IPS-18c (cell line): ENCODE data around the gene ABHD15.
A peak's percentile ranks its signal among the peaks of the same experiment; 100 is the strongest.

ENCODE experiments used
- H3K4me3 ChIP-seq: 2 replicates; pipeline ENCODE4 v1.7.0; 2013; ENCODE audit warnings: low read depth, mild to moderate bottlenecking, low read length, moderate library complexity; ENCODE audit not compliant: insufficient read depth
- H3K9me3 ChIP-seq: one replicate; pipeline ENCODE4 v1.6.1; 2013; ENCODE audit warnings: mild to moderate bottlenecking, low read length, moderate library complexity; ENCODE audit not compliant: control insufficient read depth, insufficient read depth

The ABHD15 gene

DNA sequence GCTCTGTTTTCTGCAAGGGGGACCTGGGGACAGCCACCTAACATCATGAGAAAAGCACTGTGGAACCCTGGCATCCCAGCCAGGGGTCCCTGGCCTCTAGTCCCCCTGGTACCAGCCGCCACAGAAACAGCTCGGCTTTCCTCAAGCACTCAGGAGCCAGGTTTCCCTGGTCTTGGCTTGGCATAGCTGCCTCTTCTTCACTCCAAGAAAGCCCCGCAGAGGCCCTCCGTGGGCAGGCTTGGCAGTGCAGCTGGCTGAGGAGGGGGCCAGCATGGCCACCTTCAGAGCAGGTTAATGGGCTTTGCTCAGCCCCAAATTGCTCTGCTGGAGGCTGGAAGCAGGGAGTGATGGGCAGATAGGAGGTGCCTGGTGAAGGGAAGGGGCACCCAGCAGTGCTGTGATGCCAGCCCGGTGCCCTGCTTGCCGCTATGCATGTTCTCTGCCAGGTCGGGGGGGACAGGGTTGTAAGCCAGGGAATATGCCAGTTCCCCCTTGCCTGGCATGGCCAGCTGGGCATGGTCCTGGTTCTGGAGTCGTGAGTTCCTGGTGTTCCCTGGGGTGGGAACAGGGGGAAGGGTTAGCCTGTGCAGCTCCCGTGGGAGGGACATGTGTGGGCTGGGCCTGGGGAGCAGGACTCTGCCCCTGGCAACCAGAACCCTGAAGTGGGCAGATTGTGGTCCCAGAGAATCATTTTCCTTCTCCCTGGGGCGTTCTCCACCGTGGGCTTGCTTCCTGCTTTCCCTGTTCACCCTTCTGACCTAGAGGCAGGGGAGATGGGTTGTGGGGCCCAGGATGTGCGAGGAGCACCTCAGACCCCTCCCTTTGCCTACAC lies 29.3 kb upstream of the ABHD15 start:
- H3K4me3 ChIP-seq: no peak overlapping the region
- H3K9me3 ChIP-seq: no peaks in the 10 kb centered on the region

- H3K4me3 ChIP-seq: no peak overlapping the region
- no peaks in the 10 kb centered on the region for H3K9me3 ChIP-seq
Observed at GRCh38 chr17:29595107-29595942, 28.5 kb upstream of the ABHD15 start.

GRCh38 chr17:29594519-29595090 lies 27.8 kb upstream of the ABHD15 start:
- Histone ChIP-seq H3K9me3 (no peaks in the 10 kb centered on the region), H3K4me3 (peak overlapping the region; percentile 78; the same call in 1 of the 2 replicates)

- Histone ChIP-seq H3K4me3 (peak overlapping the region; percentile 78), H3K9me3 (no peaks in the 10 kb centered on the region)
Observed at GRCh38 chr17:29593591-29594518, 27.0 kb upstream of the ABHD15 start.

DNA sequence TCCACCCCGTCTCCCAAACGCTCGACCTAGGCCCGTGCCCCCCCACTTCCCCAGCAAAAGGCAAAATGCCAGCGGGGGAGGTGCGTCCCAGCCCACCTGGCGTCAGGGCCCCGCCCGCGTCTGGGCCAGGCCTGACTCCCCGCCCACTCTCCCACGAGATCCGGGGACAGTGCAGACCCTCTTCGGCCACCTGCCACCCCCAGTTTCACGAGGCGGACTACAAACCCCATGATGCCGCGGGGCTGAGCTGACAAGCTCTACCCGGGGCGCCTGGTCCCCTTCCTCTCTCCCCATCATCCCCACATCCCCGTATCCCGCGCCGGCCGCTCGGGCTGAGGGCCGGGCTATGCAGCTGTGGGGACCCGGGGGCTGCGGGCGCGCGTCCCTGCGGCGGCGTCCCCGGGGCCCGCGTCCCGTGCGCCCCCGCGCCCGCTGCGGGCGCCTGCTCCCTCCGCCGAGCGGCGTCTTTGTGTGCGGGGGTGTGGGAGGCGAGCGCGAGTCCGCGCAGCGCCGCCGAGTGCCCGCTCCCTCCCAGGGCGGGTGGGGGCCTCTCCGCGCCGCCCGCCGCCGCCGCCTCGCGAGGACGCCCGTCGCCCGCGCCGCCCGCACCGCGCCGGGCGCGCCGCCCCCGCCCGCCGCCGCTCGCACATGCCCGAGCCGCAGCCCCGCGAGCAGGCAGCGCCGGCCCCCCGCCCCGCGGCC lies 26.2 kb upstream of the ABHD15 start, which contains the start of gene ANKRD13B:
Gene ANKRD13B, plus strand, starts transcription at position 283 of the 702 bp plus-strand sequence. CDS start 490 bp downstream, outside the sequence.
- H3K9me3 ChIP-seq: no peaks in the 10 kb centered on the region
- peak within 1 kb of the TSS; percentile 78 for H3K4me3 ChIP-seq

GRCh38 chr17:29591737-29592608 lies 25.1 kb upstream of the ABHD15 start:
- Histone ChIP-seq H3K4me3 (peak overlapping the region; percentile 53), H3K9me3 (no peaks in the 10 kb centered on the region)

DNA sequence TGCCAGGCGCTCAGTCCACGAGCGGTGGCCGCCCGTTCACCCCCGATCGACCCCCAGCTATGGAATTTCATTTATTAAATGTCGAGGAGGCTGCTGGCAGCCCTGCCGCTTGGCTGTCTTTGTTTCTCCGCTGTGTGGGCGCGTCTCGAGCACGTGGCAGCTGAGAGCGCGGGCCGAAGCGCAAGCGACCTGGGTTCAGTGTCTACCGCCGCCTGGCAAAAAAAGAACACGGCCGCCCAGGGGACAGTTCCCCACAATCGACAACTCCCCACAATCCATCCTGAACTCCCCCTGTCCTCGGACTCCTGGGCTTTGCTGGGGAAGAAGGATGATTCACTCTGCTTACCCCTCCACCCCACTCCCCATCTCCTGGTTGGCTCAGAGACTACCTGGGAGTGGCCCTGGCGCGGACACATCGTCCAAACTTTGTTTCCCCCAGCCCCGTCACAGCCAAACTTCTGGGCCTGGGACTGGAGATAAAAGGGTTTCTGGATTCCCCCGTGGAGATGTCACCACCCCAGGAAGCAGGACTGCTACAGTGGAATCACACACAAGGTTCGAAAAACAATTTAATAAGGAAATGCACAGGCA lies 24.4 kb upstream of the ABHD15 start:
- no peaks in the 10 kb centered on the region for H3K9me3 ChIP-seq
- H3K4me3 ChIP-seq: peak overlapping the region; percentile 53

DNA sequence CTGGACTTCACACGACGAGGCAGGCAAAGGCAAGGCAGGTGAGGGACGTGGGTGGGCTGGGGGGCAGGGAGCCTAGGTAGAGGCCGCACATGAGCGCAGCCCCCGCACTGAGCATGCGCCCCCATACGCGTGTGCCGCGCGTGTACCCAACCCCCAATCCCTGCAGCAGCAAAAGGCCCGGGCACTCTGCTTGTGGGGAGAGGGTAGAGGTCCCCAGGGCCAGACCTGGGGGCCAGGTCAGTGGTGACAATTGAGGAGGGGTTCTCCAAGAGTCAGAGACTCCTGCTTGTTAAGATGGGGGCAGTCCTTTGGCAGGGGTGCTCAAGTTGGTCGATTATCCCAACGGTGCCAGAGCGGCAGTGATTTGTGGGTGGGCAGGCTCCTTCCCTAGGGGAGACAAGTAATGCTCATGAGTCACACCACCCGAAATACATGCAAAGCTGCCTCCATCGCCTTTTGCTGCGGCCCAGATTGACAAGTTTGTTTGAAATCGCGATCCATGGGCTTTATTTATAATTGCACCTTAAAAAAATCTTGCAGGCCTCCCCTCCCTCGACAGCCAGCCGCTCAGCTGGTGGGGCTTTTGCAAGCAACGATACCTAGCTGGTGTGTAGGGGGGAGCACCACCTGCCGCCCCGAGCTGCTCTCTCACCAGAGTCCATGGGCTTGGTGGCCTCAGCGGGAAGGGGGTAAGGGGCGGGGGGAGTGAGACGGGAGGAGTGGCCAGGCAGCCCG lies 23.7 kb upstream of the ABHD15 start:
- Histone ChIP-seq H3K9me3 (no peaks in the 10 kb centered on the region), H3K4me3 (peak overlapping the region; percentile 53)

- peak within 1 kb of the TSS; percentile 78 for H3K4me3 ChIP-seq
- H3K9me3 ChIP-seq: no peaks in the 10 kb centered on the region
Observed at GRCh38 chr17:29589524-29590410, 22.9 kb upstream of the ABHD15 start, which contains the start of gene GIT1. Gene GIT1 (minus strand): TSS chr17:29589648. CDS start chr17:29589378, 270 bp downstream.

GRCh38 chr17:29588562-29589411 lies 21.9 kb upstream of the ABHD15 start:
- Histone ChIP-seq H3K4me3 (peak overlapping the region; percentile 78), H3K9me3 (no peaks in the 10 kb centered on the region)

GRCh38 chr17:29588017-29588561 lies 21.3 kb upstream of the ABHD15 start:
- Histone ChIP-seq H3K4me3 (peak overlapping the region; percentile 78), H3K9me3 (no peaks in the 10 kb centered on the region)

DNA sequence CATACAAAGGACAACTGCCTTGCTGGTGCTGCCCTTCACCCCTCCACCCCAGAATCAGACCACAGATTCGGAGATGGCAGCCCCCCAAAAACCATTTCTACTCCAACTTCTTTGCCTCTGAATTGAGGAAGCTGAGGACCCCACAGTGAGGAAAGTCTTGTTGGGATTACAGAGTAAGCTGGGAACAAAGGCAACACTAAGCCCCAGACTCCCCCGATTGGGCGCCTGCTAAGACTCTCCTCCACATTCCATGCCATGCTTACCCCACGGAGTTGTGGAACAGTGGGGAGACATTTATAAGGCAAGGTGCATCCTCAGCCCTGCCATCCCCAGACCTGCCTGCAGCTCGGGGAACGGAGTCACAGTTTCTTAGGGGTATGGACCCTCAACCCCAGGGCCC lies 20.8 kb upstream of the ABHD15 start:
- Histone ChIP-seq H3K9me3 (no peaks in the 10 kb centered on the region), H3K4me3 (peak overlapping the region; percentile 78; the same call in 1 of the 2 replicates)
